IPS-NIHi11 (cell line): ENCODE measurements around the gene TOX2.

Source experiments
- DNase-seq: peaks from one replicate; pipeline ENCODE4 v3.0.0; 2012; ENCODE audit warnings: mixed read lengths, low spot score

The TOX2 gene, protein sequence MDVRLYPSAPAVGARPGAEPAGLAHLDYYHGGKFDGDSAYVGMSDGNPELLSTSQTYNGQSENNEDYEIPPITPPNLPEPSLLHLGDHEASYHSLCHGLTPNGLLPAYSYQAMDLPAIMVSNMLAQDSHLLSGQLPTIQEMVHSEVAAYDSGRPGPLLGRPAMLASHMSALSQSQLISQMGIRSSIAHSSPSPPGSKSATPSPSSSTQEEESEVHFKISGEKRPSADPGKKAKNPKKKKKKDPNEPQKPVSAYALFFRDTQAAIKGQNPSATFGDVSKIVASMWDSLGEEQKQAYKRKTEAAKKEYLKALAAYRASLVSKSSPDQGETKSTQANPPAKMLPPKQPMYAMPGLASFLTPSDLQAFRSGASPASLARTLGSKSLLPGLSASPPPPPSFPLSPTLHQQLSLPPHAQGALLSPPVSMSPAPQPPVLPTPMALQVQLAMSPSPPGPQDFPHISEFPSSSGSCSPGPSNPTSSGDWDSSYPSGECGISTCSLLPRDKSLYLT

GRCh38 chr20:43914311-43915210 is at the start of gene TOX2:
TOX2 (plus strand) TSS chr20:43914852; CDS start chr20:43914892, 40 bp downstream.
- peak; percentile 89 for DNase-seq

DNA sequence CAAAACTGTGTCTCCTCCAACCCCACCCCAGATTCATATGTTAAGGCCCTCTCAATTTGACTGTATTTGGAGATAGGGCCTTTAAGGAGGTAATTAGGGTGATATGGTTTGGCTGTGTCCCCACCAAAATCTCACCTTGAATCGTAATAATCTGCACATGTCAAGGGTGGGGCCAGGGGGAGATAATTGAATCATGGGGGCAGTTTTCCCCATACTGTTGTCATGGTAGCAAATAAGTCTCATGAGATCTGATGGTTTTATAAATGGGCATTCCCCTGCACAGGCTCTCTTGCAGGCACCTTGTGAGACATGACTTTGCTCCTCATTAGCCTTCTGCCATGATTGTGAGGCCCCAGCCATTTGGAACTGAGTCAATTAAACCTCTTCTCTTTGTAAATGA is 46.6 kb upstream of the TOX2 start:
- DNase-seq: no peak

DNA sequence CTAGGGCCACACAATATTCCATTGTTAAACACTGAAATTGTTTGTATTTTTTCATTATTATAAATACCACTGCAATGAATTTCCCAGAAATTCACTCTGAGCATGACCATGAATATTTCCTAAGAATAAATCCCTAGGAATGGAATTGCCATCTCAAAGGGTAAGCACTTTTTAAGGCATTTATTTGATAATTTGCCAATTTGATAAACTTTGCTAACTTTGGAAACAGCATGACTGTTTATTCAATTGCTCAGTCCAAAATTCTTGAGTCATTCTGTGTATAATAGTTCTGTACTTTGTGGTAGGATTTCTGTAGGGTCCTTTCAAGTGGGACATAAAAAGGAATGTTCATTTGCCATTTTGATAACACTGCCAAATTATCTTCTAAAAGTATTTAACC is 44.2 kb upstream of the TOX2 start:
- no peak for DNase-seq

GRCh38 chr20:43878776-43879175 is 35.9 kb upstream of the TOX2 start:
- DNase-seq: no peak

GRCh38 chr20:43893930-43894329 is 20.7 kb upstream of the TOX2 start:
- no peak for DNase-seq

- peak; percentile 55 for DNase-seq
Measured at GRCh38 chr20:43894491-43894890, 20.2 kb upstream of the TOX2 start.

DNA sequence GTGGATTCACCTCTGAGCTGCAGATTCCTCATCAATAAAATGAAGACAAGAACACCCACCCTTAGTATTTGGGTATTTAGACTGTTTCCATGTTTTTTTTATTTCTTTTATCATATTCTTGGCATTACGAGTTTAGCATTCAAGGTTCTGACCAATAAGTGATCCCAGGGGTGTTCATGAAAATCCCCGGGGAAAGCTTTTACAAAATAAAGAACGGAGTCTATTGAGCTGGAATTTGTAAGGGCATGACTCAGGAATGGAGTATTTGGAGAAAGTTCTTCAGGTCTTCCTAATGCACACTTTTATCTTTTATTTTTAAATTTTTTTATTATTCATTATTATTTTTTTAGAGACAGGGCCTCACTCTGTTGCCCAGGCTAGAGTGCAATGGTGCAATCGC is 19.4 kb upstream of the TOX2 start:
- no peak for DNase-seq

DNA sequence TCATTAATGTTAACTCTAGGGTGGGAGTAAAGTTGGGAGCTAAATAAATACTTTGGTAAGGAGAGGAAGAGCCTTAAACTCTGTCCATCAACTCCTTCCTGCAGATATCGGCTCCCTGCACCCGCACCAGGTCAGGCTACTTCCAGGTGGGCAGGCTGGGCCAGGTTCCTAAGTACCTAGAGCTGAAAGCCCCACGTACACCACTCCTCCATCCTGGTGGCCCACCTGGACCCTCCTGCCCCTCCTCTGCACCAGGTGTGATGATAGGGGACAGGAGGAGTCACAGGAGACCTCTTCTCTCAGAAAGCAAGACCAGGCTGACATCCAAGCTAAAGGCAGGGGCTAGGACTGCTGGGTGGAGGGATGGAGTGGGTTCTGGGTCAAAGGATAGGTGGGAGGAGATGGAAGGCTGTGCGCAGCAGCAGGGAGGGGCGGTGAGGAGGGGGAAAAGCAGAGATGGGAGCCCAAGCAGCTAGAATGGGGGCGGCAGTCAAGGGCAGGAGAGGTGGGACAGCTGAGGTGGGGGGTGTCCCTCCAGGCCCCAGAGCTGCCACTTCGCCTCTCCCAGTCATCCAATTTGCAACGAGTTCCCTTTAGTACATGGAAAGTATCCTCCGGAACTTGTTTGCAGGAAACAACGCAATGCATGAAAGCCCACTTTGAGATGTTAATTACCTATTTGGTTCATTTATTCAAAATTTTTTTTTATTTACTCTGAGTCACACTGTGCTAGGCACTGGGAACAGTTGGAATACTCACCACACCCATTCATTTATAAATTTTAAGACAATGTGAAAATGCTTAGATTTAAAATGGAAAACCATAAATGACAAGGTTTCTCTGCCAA is 15.2 kb upstream of the TOX2 start:
- no peak for DNase-seq

DNA sequence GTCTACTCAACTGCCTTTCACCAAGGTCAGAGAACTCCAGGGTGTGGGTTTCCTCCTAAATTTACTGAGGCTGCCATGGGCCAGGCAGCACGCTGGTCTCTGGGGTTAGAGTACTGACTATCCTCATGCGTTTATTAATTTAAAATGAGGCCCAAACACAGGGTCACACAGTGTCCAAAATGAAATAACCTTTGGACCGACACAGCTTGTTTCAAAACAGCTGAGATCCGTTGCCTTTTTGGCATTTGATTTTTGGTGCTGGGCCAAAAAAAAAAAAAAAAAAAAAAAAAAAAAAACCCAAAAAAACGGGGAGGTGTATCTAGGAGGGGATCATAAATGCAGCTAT is 14.6 kb upstream of the TOX2 start:
- DNase-seq: no peak

DNA sequence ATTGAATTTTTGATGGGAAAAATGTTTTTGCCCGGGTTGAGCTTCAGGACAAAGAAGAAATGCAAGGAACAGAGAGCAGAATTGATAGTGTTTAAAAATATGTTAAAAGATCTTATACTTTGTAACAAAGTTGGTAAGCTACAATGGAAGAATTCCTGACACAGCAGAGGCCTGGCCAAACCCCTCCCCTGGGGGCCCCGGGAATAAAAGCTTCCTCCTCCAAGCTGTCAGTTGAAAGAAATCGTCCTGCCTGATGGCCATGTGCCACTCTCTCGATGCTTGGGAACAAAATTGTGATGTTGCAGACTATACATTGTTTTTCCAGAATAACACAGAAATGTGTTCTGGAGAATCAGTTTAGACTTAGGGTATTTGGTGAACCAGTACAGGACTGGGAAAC is 14.2 kb upstream of the TOX2 start:
- no peak for DNase-seq

DNA sequence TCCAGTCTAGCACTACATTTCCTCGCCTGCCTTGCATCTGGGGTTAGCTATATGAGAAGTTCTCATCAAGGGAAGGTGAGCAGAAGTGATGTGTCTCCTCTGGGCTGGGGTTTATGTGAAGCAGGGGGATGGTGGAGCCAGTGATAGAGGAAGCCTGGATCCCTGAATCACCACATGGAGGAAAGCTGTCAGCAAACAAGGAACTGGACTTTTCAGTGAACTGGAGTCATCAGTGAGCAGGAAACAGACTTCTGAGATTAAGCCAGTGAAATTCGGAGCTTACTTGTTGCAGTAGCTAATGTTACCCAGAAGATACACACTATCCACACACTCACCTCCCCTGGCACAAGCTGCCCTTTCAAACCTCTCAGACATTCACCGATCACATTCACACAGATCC is 13.4 kb upstream of the TOX2 start:
- DNase-seq: no peak

DNA sequence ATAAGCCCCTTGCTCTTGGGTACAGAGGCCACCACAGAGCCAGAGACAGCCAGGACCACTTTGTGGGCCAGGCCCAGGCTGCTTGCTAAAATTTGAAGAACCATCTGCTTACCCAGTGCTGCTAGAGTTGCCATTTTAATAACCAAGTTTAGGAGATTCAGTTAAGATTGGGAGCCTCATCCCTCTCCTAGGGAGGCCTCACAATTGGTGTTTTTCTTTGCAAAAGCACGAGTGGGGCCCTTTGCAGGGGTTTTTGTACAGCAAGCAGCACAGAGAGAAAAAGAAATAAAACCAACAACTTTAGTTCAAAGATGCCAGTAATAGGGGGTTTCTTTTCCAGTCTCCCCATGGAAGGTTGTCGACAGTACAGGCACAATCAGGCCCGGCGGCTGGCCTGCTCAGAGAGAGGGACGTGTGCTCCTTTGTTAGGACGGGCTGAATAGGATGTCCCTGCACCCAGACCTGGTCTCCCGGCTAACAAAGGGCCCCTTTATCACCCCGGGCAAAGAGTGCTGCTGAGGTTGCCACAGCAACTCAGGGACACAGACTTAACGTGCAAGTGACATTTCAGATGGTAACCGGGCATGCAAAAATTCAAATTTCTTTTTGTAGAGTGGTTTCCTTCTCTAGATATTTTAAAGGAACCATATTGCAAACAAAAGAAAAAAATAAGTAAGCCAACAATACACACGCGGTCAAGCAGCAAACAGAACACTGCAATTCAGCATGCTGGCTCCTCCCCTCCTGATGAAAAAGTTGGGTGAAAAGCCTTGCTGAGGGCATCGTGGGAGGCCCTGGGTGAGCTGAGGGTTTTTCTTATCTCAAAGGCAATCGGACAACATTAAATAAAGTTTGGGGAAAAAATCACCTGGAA is 10.5 kb upstream of the TOX2 start:
- DNase-seq: peak; percentile 45

GRCh38 chr20:43904827-43905177 is 9.8 kb upstream of the TOX2 start:
- DNase-seq: no peak

GRCh38 chr20:43906505-43907034 is 8.1 kb upstream of the TOX2 start:
- DNase-seq: no peak

DNA sequence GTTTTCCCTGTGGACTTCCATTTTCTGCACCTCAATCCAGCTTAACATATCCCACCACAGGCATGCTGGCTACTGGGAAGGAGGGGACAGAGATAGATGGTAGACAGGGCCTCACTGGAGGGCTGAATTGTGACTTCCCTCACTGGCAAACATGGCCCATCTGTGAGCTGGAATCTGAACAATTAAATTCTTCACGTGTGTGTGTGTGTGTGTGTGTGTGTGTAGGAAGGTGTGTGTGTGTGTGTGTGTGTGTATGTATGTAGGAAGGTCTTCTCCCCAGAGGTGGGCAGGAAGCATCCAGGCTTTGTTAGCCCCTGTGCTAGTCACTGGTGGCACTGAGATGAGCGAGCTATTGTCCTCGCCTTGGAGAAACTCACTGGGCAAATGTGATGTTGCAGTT is 5.4 kb upstream of the TOX2 start:
- no peak for DNase-seq

DNA sequence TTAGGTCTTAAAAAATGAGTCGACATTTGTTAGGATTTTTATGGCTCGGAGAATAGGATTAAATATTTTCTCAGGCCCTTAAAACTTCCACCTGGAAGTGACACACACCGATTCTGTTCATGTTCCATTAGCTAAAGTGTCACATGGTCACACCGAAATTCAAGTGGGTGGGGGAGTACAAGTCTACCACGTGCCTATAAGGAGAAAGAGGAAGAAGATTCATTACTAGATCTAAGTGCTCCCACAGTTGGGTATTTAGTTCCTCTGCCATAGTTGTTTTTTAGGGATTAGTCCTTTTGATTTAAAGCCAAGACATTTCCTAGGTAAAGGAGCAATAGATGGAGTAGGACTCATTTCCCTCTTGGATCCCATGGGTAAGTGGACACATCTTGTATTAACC is 4.9 kb upstream of the TOX2 start:
- DNase-seq: no peak

DNA sequence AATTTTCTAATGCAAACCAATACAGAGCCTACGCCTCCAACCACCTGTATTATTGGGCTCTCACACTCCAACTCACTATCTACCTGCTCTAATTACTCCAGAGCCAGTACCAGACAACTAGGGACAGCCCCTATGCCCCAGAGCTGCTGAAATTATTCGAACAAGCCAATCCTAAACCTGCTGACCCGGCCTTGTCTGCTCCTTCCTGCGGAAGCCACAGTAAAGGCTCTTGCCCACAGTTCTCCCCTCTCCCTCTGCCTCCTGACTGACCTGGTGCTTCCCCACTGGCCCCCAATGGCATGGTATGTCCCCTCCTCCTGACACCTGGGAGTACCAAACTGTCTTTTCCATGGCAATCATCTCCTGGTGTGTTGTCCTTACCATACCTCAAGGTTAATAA is 4.1 kb upstream of the TOX2 start:
- DNase-seq: no peak

- DNase-seq: no peak
Measured at GRCh38 chr20:43911066-43911465, 3.6 kb upstream of the TOX2 start.

DNA sequence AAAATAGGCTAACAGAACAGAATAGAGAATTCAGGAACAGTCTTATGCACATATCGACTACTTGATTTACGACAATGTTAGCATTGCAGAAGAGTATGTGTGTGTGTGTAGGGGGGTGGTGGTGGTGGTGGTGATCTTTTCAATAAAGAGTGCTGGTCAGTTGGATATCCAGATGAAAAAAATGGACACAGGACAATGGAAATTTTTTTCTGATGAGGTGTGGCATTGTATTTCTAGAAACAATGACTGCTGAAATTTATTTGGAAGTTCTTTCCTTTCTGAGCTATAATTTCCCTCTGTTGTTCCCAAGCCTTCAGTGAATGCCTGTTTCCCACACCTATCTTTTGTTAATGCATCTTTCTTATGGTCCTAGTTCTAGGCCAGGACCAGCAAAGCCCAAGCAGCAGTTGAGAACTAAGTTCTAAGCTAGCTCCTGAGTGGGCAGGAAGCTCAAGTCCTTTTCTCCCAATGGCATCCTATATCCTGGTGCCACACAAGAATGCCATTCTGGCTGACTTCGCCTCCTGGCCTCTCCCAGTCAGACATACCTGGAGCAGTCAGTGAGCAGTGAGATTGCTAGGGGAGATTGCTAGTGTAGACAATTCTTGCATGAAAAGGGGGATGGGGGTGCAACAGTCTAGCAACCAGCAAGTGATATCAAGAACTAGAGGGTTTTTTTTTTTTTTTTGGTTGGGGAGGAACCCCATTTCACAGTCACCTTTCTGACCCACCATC is 1.2 kb upstream of the TOX2 start:
- no peak for DNase-seq
